B cell (primary cell): ENCODE results near the gene ACMSD. TPM values are rescaled to one million over a fixed set of nuclear protein-coding genes. Genes with fewer than 3 reads are reported as not detected.

Experiments
- ATAC-seq: fragments of 200-7000 bp; cut with Tn5 transposase; one replicate; pipeline ENCODE4 v1.10.0; 2021; ENCODE audit warnings: low read depth, mild to moderate bottlenecking, moderate number of reproducible peaks, moderate library complexity
- CTCF ChIA-PET: fragments of 350-600 bp; sonication (Branson Sonifier 250); formaldehyde crosslinking; loops from one replicate; lab custom pipeline; 2021; ENCODE audit warnings: antibody characterized with exemption, inconsistent platforms; lab: Charles Lee
- POLR2A ChIA-PET: fragments of 350-600 bp; sonication (Branson Sonifier 250); formaldehyde crosslinking; loops from one replicate; lab custom pipeline; 2021; ENCODE audit warnings: antibody characterized with exemption; lab: Charles Lee
- DNase-seq: peaks from one replicate; pipeline ENCODE4 v3.0.0; 2013
- H2AFZ ChIP-seq: 2 replicates; pipeline ENCODE4 v1.6.1; 2012; ENCODE audit warnings: mild to moderate bottlenecking, low read depth, low read length; ENCODE audit not compliant: insufficient read depth, poor library complexity, severe bottlenecking
- H3K27ac ChIP-seq, 2 donors: 1 replicate in 1 of 2; 2 replicates in 1 of 2; pipeline ENCODE4 v1.5.1; 2012 to 2013; ENCODE audit warnings: low read length in 2 of 2, mild to moderate bottlenecking in 2 of 2, moderate library complexity in 1 of 2
- H3K27me3 ChIP-seq, 4 experiments: fragments of 200-600 bp in 1 of 4; sonication (generic) in 1 of 4; replicated peaks in 1 of 4; 1 replicate in 2 of 4; 2 replicates in 2 of 4; pipeline versions ENCODE4 v1.6.1 to v1.7.0; 2013 to 2016; ENCODE audit warnings: low read length in 3 of 4, mild to moderate bottlenecking in 2 of 4, mixed read lengths in 1 of 4, moderate library complexity in 1 of 4; ENCODE audit not compliant: insufficient read depth in 4 of 4, control insufficient read depth in 3 of 4; ENCODE audit errors: control extremely low read depth in 1 of 4
- H3K36me3 ChIP-seq, 2 experiments: replicated peaks in 1 of 2; 1 replicate in 1 of 2; 2 replicates in 1 of 2; pipeline versions ENCODE4 v1.6.1 to v1.7.1; 2013; ENCODE audit warnings: low read length in 1 of 2; ENCODE audit not compliant: insufficient read depth in 2 of 2, control insufficient read depth in 1 of 2; ENCODE audit errors: control extremely low read depth in 1 of 2, extremely low read depth in 1 of 2
- H3K4me1 ChIP-seq, 2 donors: fragments of 200-600 bp in 1 of 2; sonication (generic) in 1 of 2; 1 replicate in 1 of 2; 2 replicates in 1 of 2; pipeline versions ENCODE4 v1.5.1 to v1.6.1; 2013 to 2017; ENCODE audit warnings: low read length in 2 of 2; ENCODE audit not compliant: control insufficient read depth in 2 of 2, insufficient read depth in 2 of 2
- H3K4me2 ChIP-seq: replicated peaks from 2 replicates; pipeline ENCODE3; 2012; ENCODE audit warnings: mild to moderate bottlenecking, low read depth, low read length; ENCODE audit not compliant: poor library complexity, severe bottlenecking
- H3K4me3 ChIP-seq, 5 experiments: fragments of 200-600 bp in 1 of 5; sonication (generic) in 1 of 5; 1 replicate in 3 of 5; 2 replicates in 2 of 5; pipeline versions ENCODE4 v1.5.1 to v1.7.0; 2011 to 2016; ENCODE audit warnings: low read length in 4 of 5, mild to moderate bottlenecking in 4 of 5, low read depth in 2 of 5, control low read depth in 1 of 5, moderate library complexity in 1 of 5; ENCODE audit not compliant: insufficient read depth in 1 of 5; ENCODE audit errors: control extremely low read depth in 1 of 5, extremely low read depth in 1 of 5
- H3K79me2 ChIP-seq: fragments of 200-600 bp; sonication (generic); one replicate; pipeline ENCODE4 v1.6.0; 2016; ENCODE audit warnings: low read length; ENCODE audit not compliant: control insufficient read depth, insufficient read depth
- H3K9ac ChIP-seq: fragments of 200-600 bp; sonication (generic); 2 replicates; pipeline ENCODE4 v1.6.1; 2017; ENCODE audit warnings: mild to moderate bottlenecking, low read length, moderate library complexity
- H3K9me3 ChIP-seq, 3 donors: one replicate each; pipeline versions ENCODE4 v1.6.1 to v1.7.1; 2013; ENCODE audit warnings: low read length in 2 of 3; ENCODE audit not compliant: control insufficient read depth in 2 of 3, insufficient read depth in 1 of 3; ENCODE audit errors: control extremely low read depth in 1 of 3
- H4K20me1 ChIP-seq: 2 replicates; pipeline ENCODE4 v1.6.0; 2012; ENCODE audit warnings: mild to moderate bottlenecking, low read length; ENCODE audit not compliant: insufficient read depth, control insufficient read depth, poor library complexity, severe bottlenecking
- H3K27ac Mint-ChIP-seq: one replicate; pipeline ENCODE4 v1.8.0; 2021; ENCODE audit warnings: mixed read lengths
- H3K27me3 Mint-ChIP-seq: one replicate; pipeline ENCODE4 v1.8.0; 2021; ENCODE audit warnings: mixed read lengths
- H3K4me1 Mint-ChIP-seq: one replicate; pipeline ENCODE4 v1.8.0; 2021; ENCODE audit warnings: mixed read lengths
- H3K4me3 Mint-ChIP-seq: one replicate; pipeline ENCODE4 v1.8.0; 2021; ENCODE audit warnings: mixed read lengths
- H3K9me3 Mint-ChIP-seq: one replicate; pipeline ENCODE4 v1.8.0; 2022; ENCODE audit warnings: mixed read lengths; ENCODE audit not compliant: insufficient read depth
- EZH2 ChIP-seq: IDR thresholded peaks from 2 replicates; pipeline ENCODE4 v1.6.1; 2012; ENCODE audit warnings: borderline replicate concordance, low read depth, mild to moderate bottlenecking, moderate library complexity, low read length; ENCODE audit not compliant: insufficient read depth, poor library complexity, severe bottlenecking
- WGBS: methylation state at CpG from one replicate; pipeline ENCODE4 v1.1.5; 2013; ENCODE audit warnings: missing lambda C conversion rate; ENCODE audit not compliant: insufficient coverage; 5-methylcytosine and 5-hydroxymethylcytosine counted together
- intact Hi-C: fragments of 100-400 bp; cut with micrococcal nuclease; formaldehyde crosslinking; loops from one replicate; pipeline ENCODE4 v1.10.0; 2022
- polyA plus RNA-seq: library from polyadenylated mRNA; depleted of rRNA; stranded (reverse); fragments of >200 nt; gene quantifications from 2 replicates; pipeline ENCODE4 v1.2.3, GENCODE V29; 2012
- total RNA-seq, 2 donors: library from RNA; stranded (reverse); fragments of 120-200 nt in 1 of 2; gene quantifications; 1 replicate in 1 of 2; 2 replicates in 1 of 2; pipeline versions ENCODE4 v1.2.3 to v1.2.4, GENCODE V29; 2013 to 2022
- TF ChIP-seq, protein P1 (sequence below): fragments of 200-600 bp; IDR thresholded peaks from one replicate; pipeline ENCODE4 v1.8.0; 2022; ENCODE audit warnings: antibody characterized with exemption, mild to moderate bottlenecking

ACMSD gene
- total and polyA plus RNA-seq, 2 donors (not counting 1 experiment from before 2014, with no cell fraction given), result not detected

- intact Hi-C loops, result no loop called here
- H3K4me1 ChIP-seq, result no peaks in the 10 kb centered on the region
- H3K36me3 ChIP-seq, result no peaks in the 10 kb centered on the region
- H3K4me3 Mint-ChIP-seq, result no peak overlapping the region
- H3K27ac Mint-ChIP-seq, result no peak overlapping the region
- H3K9me3 ChIP-seq, result peaks cover 0 to 4% (median 2%) of the 10 kb centered on the region in 3 donors
- POLR2A ChIA-PET, result no interaction called here
- H3K79me2 ChIP-seq, result peaks cover 8% of the 10 kb centered on the region
- H3K27me3 ChIP-seq, result no peaks in the 10 kb centered on the region
- DNase-seq, result no peak
- no peak overlapping the region for H3K4me2 ChIP-seq
- H3K4me3 ChIP-seq, result no peak overlapping the region
- peaks cover 7% of the 10 kb centered on the region for H3K9me3 Mint-ChIP-seq
- CTCF ChIA-PET, result no interaction called here
- no CpG with 5 or more reads among the region's 2 CpGs for WGBS
- no peaks in the 10 kb centered on the region for H3K27me3 Mint-ChIP-seq
- H2AFZ ChIP-seq, result no peak overlapping the region
- TF ChIP-seq, protein P1, sequence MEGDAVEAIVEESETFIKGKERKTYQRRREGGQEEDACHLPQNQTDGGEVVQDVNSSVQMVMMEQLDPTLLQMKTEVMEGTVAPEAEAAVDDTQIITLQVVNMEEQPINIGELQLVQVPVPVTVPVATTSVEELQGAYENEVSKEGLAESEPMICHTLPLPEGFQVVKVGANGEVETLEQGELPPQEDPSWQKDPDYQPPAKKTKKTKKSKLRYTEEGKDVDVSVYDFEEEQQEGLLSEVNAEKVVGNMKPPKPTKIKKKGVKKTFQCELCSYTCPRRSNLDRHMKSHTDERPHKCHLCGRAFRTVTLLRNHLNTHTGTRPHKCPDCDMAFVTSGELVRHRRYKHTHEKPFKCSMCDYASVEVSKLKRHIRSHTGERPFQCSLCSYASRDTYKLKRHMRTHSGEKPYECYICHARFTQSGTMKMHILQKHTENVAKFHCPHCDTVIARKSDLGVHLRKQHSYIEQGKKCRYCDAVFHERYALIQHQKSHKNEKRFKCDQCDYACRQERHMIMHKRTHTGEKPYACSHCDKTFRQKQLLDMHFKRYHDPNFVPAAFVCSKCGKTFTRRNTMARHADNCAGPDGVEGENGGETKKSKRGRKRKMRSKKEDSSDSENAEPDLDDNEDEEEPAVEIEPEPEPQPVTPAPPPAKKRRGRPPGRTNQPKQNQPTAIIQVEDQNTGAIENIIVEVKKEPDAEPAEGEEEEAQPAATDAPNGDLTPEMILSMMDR, result no peak
- TF ChIP-seq EZH2, result no peak
- H4K20me1 ChIP-seq, result no peaks in the 10 kb centered on the region
- no peak overlapping the region for H3K27ac ChIP-seq
- ATAC-seq, result no peak
- H3K9ac ChIP-seq, result no peak overlapping the region
- H3K4me1 Mint-ChIP-seq, result no peaks in the 10 kb centered on the region
These were observed 72.5 kb downstream of the ACMSD start for GRCh38 chr2:134910763-134911399.

- H3K9me3 Mint-ChIP-seq, result peaks cover 7% of the 10 kb centered on the region
- intact Hi-C loops, result no loop called here
These were observed 73.0 kb downstream of the ACMSD start for GRCh38 chr2:134911400-134911785.

More at GRCh38 chr2:134911400-134911785, 73.0 kb downstream of the ACMSD start:
- Histone ChIP-seq H4K20me1 (no peaks in the 10 kb centered on the region), H3K4me2 (no peak overlapping the region), H3K27ac (no peak overlapping the region), H2AFZ (no peak overlapping the region), H3K9me3 (peaks cover 0 to 4% (median 2%) of the 10 kb centered on the region in 3 donors), H3K36me3 (no peaks in the 10 kb centered on the region), H3K4me3 (no peak overlapping the region), H3K9ac (no peak overlapping the region), H3K27me3 (no peaks in the 10 kb centered on the region), H3K4me1 (no peaks in the 10 kb centered on the region), H3K79me2 (peaks cover 13% of the 10 kb centered on the region)
- WGBS, result 100% methylated on average over 1 of the region's 3 CpGs
- ChIA-PET CTCF (interaction anchor here (0.6 kb wide), 1 partner anchor 1025 kb away, joined by 3 read pairs; no protein-coding TSS in a partner anchor), POLR2A (no interaction called here)
- no peak for TF ChIP-seq EZH2
- TF ChIP-seq, protein P1, result no peak
- Mint-ChIP-seq H3K27me3 (no peaks in the 10 kb centered on the region), H3K4me3 (no peak overlapping the region), H3K4me1 (peaks cover under 1% of the 10 kb centered on the region), H3K27ac (no peak overlapping the region)
- DNase-seq, result no peak
- ATAC-seq, result no peak
